IPS DF 6.9 (cell line): Measurements from ENCODE around the gene ITPK1.

ENCODE experiments used
- DNase-seq: peaks from one replicate; pipeline ENCODE4 v3.0.0-alpha.2; 2013; ENCODE audit warnings: low read depth, low spot score
- H3K27ac ChIP-seq: one replicate; pipeline ENCODE4 v1.5.1; 2013; ENCODE audit warnings: low read length, control low read depth
- H3K27me3 ChIP-seq: 2 replicates; pipeline ENCODE4 v1.6.1; 2013; ENCODE audit warnings: mild to moderate bottlenecking, low read length; ENCODE audit not compliant: control insufficient read depth, insufficient read depth
- H3K36me3 ChIP-seq: 2 replicates; pipeline ENCODE4 v1.6.1; 2013; ENCODE audit warnings: low read length; ENCODE audit not compliant: control insufficient read depth, insufficient read depth
- H3K4me1 ChIP-seq: 2 replicates; pipeline ENCODE4 v1.6.1; 2013; ENCODE audit warnings: low read length; ENCODE audit not compliant: control insufficient read depth, insufficient read depth
- H3K4me3 ChIP-seq: 2 replicates; pipeline ENCODE4 v1.5.1; 2013; ENCODE audit warnings: mild to moderate bottlenecking, low read length
- H3K9me3 ChIP-seq: 2 replicates; pipeline ENCODE4 v1.6.1; 2013; ENCODE audit warnings: low read length, inconsistent platforms; ENCODE audit not compliant: control insufficient read depth, insufficient read depth
- WGBS: extraction: QIAGEN DNeasy Blood & Tissue Kit; methylation state at CpG from one replicate; pipeline ENCODE4 v1.1.7; 2013; ENCODE audit warnings: mixed read lengths, missing lambda C conversion rate; ENCODE audit not compliant: insufficient read length, insufficient coverage; 5-methylcytosine and 5-hydroxymethylcytosine counted together

ITPK1 gene

DNA sequence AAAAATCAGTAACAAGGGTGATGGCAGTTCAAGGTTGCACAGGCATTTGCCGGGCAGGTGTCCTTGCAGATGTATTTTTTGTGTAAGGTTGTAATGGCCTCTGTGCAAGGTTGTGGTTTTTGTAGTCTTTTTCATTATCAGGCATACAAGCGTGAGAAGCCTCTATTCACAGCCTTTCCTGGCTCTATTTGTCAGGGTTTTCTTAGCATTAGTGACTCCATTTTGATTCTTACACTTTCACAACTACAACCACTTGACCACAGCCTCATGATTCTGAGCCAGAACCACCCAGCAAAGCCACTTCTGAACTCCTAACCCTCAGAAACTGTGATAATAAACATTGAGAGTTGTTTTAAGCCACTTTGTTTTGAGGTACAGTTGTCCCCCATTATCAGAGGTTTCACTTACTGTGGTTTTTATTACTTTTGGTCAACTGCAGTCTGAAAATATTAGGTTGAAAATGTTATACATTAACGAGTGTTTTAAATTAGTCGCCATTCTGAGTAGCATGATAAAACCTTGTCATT is 220.3 kb downstream of the ITPK1 start:
- DNase-seq = no peak
- Histone ChIP-seq H3K4me1 (peaks cover 2% of the 10 kb centered on the region; the same call in 1 of the 2 replicates), H3K36me3 (no peaks in the 10 kb centered on the region), H3K27ac (no peak overlapping the region), H3K27me3 (no peaks in the 10 kb centered on the region), H3K9me3 (no peaks in the 10 kb centered on the region), H3K4me3 (no peak overlapping the region)
- no CpG with 5 or more reads among the region's 4 CpGs for WGBS

DNA sequence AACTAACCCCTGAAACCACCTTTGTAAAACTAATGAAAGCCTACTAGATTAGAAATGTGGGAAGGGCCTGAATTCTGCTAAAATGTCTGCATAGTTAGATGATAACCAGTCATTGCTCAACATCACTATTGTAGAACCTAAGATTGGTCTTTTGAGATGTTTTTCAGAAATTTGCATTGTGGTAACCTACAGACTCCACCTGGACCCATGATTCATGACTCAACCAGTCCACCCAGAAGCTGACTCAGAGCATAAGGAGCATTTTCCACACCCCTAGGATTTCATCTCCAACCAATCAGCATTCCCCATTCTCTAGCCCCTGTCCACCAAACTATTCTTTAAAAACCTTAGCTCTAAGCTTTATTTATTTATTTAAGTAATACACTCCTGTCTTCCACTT is 223.1 kb downstream of the ITPK1 start:
- H3K27ac ChIP-seq = no peak overlapping the region
- no peak overlapping the region for H3K4me3 ChIP-seq
- H3K36me3 ChIP-seq = no peaks in the 10 kb centered on the region
- DNase-seq = no peak
- H3K4me1 ChIP-seq = no peaks in the 10 kb centered on the region
- H3K9me3 ChIP-seq = no peaks in the 10 kb centered on the region
- H3K27me3 ChIP-seq = no peaks in the 10 kb centered on the region

DNA sequence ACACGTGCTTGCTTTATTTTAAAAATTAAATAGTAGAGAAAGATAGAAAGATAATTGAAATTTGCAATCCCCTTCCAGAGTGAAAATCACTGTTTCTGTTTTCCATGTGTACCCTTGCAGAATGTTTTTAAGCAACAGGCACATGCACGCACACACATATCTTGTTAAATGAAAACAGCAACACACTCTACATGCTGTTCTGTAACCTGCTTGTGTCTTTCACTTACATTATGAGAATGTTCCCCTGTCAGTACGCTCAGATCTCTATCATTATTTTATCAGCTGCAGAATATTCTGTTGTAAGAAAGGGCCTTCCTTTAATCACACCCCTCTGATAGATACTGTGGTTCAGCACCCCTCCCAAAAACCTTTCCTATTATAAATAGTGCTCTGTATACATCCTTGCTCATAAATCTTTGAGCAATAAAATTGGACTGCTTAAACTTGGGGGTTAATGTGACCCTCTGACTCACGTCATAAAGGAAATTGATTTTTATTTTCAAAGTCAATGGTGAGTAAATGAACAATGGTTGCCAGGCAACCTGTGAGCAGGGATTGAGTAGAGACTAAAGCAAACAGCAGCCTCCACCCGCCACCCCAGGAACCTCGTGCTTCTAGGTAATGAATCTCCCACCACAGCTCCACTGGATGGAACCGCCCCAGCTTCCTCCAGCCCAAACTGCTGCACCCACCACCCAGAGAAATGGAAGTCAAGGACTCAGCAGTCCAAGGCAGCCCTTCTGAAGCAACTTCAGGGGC is 224.7 kb downstream of the ITPK1 start:
- no peak overlapping the region for H3K4me3 ChIP-seq
- H3K4me1 ChIP-seq = no peaks in the 10 kb centered on the region
- no peaks in the 10 kb centered on the region for H3K27me3 ChIP-seq
- DNase-seq = no peak
- no peak overlapping the region for H3K27ac ChIP-seq
- 100% methylated on average over 1 of the region's 7 CpGs for WGBS
- no peaks in the 10 kb centered on the region for H3K36me3 ChIP-seq
- no peaks in the 10 kb centered on the region for H3K9me3 ChIP-seq

DNA sequence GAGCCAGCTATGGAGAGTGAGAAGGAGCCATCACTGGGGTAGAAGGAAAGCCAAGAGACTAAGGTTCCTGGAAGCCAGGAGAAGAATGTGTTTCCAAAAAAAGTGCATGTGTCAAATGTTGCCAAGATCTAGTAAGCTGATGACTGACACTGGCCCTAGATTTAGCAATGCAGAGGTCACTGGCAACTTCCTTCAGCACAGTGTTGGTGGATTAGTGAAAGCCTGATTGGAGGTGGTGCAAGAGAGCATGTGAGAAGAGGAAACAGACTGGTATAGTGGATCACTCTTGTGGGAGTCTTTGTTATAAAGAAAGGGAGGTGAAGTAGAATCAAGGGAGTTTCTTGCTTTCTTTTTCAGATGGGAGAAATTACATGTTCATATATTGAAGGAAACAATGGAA is 226.8 kb downstream of the ITPK1 start:
- DNase-seq = no peak
- no peaks in the 10 kb centered on the region for H3K4me1 ChIP-seq
- no peak overlapping the region for H3K27ac ChIP-seq
- H3K27me3 ChIP-seq = no peaks in the 10 kb centered on the region
- H3K4me3 ChIP-seq = no peak overlapping the region
- no peaks in the 10 kb centered on the region for H3K9me3 ChIP-seq
- no peaks in the 10 kb centered on the region for H3K36me3 ChIP-seq

DNA sequence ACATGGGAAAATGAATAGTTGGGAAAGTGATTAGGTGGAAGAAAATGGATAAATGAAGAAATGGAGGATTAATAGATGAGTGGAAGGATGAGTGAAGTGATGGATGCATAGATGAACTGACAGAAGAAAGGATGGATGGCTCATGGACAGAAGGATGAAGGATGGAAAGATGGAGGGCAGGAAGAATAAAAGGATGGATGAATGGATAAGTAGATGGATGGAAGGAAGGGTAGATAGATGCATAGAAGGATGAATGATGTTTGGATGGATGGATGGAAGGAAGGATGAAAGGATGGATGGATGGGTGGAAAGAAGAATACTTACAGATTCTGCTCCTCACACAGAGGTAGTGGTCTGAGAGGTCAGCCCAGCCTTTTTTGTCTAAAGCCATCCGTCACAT is 228.6 kb downstream of the ITPK1 start:
- no peaks in the 10 kb centered on the region for H3K4me1 ChIP-seq
- no peaks in the 10 kb centered on the region for H3K9me3 ChIP-seq
- H3K27me3 ChIP-seq = no peaks in the 10 kb centered on the region
- no peak overlapping the region for H3K4me3 ChIP-seq
- no peak overlapping the region for H3K27ac ChIP-seq
- DNase-seq = no peak
- no CpG with 5 or more reads among the region's 1 CpG for WGBS
- H3K36me3 ChIP-seq = no peaks in the 10 kb centered on the region
